ENCODE results near the gene MPHOSPH9.

Gene MPHOSPH9

GRCh38 chr12:123232807-123233504, at the start of gene MPHOSPH9, which contains the start of gene MTRFR:
TSS of gene MPHOSPH9 (minus strand) at chr12:123233141. CDS start at chr12:123230364, 2,777 bp downstream.
TSS of gene MTRFR (plus strand) at chr12:123233436. CDS start at chr12:123253675, 20,239 bp downstream.
- TF ChIP-seq, protein P1, sequence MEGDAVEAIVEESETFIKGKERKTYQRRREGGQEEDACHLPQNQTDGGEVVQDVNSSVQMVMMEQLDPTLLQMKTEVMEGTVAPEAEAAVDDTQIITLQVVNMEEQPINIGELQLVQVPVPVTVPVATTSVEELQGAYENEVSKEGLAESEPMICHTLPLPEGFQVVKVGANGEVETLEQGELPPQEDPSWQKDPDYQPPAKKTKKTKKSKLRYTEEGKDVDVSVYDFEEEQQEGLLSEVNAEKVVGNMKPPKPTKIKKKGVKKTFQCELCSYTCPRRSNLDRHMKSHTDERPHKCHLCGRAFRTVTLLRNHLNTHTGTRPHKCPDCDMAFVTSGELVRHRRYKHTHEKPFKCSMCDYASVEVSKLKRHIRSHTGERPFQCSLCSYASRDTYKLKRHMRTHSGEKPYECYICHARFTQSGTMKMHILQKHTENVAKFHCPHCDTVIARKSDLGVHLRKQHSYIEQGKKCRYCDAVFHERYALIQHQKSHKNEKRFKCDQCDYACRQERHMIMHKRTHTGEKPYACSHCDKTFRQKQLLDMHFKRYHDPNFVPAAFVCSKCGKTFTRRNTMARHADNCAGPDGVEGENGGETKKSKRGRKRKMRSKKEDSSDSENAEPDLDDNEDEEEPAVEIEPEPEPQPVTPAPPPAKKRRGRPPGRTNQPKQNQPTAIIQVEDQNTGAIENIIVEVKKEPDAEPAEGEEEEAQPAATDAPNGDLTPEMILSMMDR (conservative IDR thresholded peaks at IDR 0.05; ENCODE audit: low read depth), result no peak
- peak within 1 kb of the TSS; percentile 89 for H3K27ac ChIP-seq
- ChIA-PET CTCF (interaction anchor here (0.6 to 2.3 kb wide), 4 partner anchors 25 to 479 kb away, joined by 3 to 9 read pairs (median 5); partner anchors contain the start of gene ATP6V0A2), POLR2A (ENCODE audit: low non-redundant PET) (interaction anchor here (0.5 to 1.4 kb wide), 17 partner anchors 10 to 812 kb away, joined by 3 to 10 read pairs (median 3); partner anchors contain the start of genes KMT5A and OGFOD2)
- DNase-seq (ENCODE audit: low spot score), result peak; percentile 100

DNA sequence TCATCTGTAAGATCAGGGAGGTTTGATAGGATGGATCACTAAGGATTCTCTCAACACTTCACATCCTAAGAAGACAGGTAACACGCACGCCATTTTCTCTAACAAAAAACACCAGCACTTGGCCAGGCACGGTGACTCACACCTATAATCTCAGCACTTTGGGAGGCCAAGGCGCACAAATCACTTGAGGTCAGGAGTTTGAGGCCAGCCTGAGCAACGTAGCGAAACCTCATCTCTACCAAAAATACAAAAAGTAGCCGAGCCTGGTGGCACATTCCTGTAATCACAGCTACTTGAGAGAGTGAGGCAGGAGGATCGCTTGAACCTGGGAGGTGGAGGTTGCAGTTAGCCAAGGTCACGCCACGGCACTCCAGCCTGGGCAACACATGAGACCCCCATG, 49.2 kb upstream of the MPHOSPH9 start:
- POLR2A ChIA-PET (ENCODE audit: low non-redundant PET), result no interaction called here
- CTCF ChIA-PET, result interaction anchor here (0.6 kb wide), 2 partner anchors 18 to 89 kb away, joined by 4 to 6 read pairs; no protein-coding TSS in a partner anchor
- TF ChIP-seq, protein P1 (conservative IDR thresholded peaks at IDR 0.05; ENCODE audit: low read depth), result no peak

GRCh38 chr12:123280971-123281370, 48.0 kb upstream of the MPHOSPH9 start:
- no peak for DNase-seq (ENCODE audit: low spot score)
- CTCF ChIA-PET, result no interaction called here
- no peak overlapping the region for H3K27ac ChIP-seq
- TF ChIP-seq, protein P1 (conservative IDR thresholded peaks at IDR 0.05; ENCODE audit: low read depth), result no peak
- POLR2A ChIA-PET (ENCODE audit: low non-redundant PET), result no interaction called here

More for the DNA sequence above, 49.2 kb upstream of the MPHOSPH9 start:
- DNase-seq (ENCODE audit: low spot score), result no peak
- H3K27ac ChIP-seq, result no peak overlapping the region

DNA sequence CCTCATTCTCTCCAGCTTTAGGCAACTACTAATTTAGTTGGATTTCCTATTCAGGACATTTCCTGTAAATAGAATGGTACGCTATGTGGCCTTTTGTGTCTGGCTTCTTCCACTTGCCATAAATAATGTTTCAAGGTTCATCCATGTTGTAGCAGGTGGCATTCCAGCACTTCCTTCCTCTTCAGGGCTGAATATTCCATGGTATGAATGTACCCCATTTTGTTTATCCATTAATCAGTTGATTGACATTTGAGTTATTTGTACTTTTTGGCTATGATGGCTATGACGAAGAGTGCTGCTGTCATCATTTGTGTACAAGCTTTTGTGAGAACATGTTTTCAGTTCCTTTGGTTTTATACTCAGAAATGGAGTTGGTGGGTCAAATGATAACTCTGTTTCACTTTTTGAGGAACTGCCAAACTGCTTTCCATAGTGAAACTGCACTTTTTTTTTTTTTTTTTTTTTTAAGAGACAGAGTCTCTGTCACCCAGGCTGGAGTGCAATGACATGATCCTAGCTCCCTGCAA, 45.2 kb upstream of the MPHOSPH9 start:
- H3K27ac ChIP-seq, result no peak overlapping the region
- TF ChIP-seq, protein P1 (conservative IDR thresholded peaks at IDR 0.05; ENCODE audit: low read depth), result no peak
- DNase-seq (ENCODE audit: low spot score), result no peak
- POLR2A ChIA-PET (ENCODE audit: low non-redundant PET), result no interaction called here
- CTCF ChIA-PET, result no interaction called here

DNA sequence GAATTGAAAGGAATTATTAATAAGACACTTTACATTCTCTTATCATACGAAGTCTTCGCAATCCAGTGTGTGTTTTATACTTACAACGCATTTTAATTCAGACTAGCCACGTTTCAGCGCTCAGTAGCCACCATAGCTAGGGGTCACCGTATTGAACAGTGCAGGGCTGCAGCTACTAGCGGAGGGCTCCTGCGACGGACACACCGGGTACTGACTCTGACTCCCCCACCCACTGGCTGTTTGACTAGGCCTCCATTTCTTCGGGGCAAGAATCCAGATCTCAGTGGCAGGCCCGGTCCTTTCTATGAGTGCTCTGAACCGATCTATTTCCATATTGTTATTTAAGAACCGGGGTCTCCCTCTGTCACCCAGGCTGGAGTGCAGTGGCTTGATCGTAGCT, 40.2 kb upstream of the MPHOSPH9 start:
- H3K27ac ChIP-seq, result 0 out of 2 replicates have a peak overlapping the region, but pooled peaks have one; percentile 17
- CTCF ChIA-PET, result interaction anchor here (0.6 to 0.8 kb wide), 3 partner anchors 26 to 93 kb away, joined by 3 read pairs; no protein-coding TSS in a partner anchor
- TF ChIP-seq, protein P1 (conservative IDR thresholded peaks at IDR 0.05; ENCODE audit: low read depth), result no peak
- DNase-seq (ENCODE audit: low spot score), result no peak
- POLR2A ChIA-PET (ENCODE audit: low non-redundant PET), result interaction anchor here (0.6 kb wide), 1 partner anchor 340 kb away, joined by 3 read pairs; no protein-coding TSS in a partner anchor

DNA sequence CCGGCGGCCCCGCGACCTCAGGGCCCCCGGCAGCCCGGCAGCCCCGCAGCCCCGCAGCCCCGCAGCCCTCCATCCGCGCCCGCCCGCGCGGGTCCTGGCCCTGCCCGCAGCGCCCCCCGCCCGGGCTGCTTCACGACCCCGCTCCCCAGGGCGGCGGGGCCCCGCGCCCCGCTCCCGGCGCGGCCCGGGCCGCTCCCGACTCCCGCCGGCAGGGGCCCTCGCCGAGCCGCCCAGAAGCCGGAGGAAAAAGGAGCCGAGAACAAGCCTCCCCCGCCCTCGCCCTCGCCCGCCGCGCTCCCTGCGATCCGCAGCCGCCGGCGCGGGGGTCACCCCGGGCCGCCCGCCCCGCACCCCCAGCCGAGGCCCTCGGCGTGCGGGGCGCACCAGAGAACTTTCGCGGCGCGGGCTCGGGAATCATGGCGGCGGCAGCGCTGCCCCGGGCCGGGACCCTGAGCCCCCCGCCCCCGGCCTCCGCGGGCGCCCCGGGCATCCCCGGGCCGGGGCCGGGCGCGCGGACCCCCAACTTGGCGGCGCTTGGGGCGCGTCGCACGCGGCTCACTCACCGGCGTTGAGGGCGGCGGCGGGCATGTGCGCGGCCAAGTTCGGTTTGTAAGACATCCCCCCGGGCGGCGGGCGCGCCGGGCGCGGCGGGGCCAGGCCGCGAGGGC, 38.2 kb upstream of the MPHOSPH9 start:
- ChIA-PET POLR2A (ENCODE audit: low non-redundant PET) (no interaction called here), CTCF (interaction anchor here (0.5 kb wide), 1 partner anchor 94 kb away, joined by 3 read pairs; the partner anchor contains the start of gene SBNO1)
- H3K27ac ChIP-seq, result peak overlapping the region; percentile 83
- peak; percentile 78 for DNase-seq (ENCODE audit: low spot score)
- TF ChIP-seq, protein P1 (conservative IDR thresholded peaks at IDR 0.05; ENCODE audit: low read depth), result peak; percentile 86
